Osteocyte (in vitro differentiated cells): ENCODE results near the gene PRKCZ. TPM values are rescaled to one million over a fixed set of nuclear protein-coding genes. Genes with fewer than 3 reads are reported as not detected.

ENCODE experiments used
- DNase-seq: peaks from one replicate; pipeline ENCODE4 v3.0.0; 2021; ENCODE audit warnings: mixed read lengths; ENCODE audit not compliant: unreplicated experiment; ENCODE audit errors: extremely low spot score
- H3K27ac Mint-ChIP-seq: one replicate; pipeline ENCODE4 v1.8.0; 2021; ENCODE audit warnings: mild to moderate bottlenecking, mixed read lengths; ENCODE audit not compliant: unreplicated experiment
- H3K27me3 Mint-ChIP-seq: one replicate; pipeline ENCODE4 v1.8.0; 2021; ENCODE audit warnings: mixed read lengths; ENCODE audit not compliant: unreplicated experiment
- H3K36me3 Mint-ChIP-seq: one replicate; pipeline ENCODE4 v1.8.0; 2021; ENCODE audit warnings: mixed read lengths; ENCODE audit not compliant: unreplicated experiment
- H3K4me1 Mint-ChIP-seq: one replicate; pipeline ENCODE4 v1.8.0; 2021; ENCODE audit warnings: mixed read lengths; ENCODE audit not compliant: unreplicated experiment
- H3K4me3 Mint-ChIP-seq: one replicate; pipeline ENCODE4 v1.8.0; 2021; ENCODE audit warnings: mild to moderate bottlenecking, moderate library complexity, mixed read lengths; ENCODE audit not compliant: unreplicated experiment
- H3K9me3 Mint-ChIP-seq: one replicate; pipeline ENCODE4 v1.8.0; 2021; ENCODE audit warnings: mixed read lengths; ENCODE audit not compliant: unreplicated experiment
- total RNA-seq: library from RNA; stranded (reverse); gene quantifications from 2 replicates; pipeline ENCODE4 v1.2.1, GENCODE V29; 2021
- TF ChIP-seq, protein P1 (sequence below): fragments of 200-600 bp; sonication (generic); IDR thresholded peaks from 2 replicates; pipeline ENCODE4 v1.5.0; 2021; ENCODE audit warnings: antibody characterized with exemption, mild to moderate bottlenecking, moderate library complexity

Gene PRKCZ
- total RNA-seq, 1 donor from 2014 or later, result 3.1 TPM

DNA sequence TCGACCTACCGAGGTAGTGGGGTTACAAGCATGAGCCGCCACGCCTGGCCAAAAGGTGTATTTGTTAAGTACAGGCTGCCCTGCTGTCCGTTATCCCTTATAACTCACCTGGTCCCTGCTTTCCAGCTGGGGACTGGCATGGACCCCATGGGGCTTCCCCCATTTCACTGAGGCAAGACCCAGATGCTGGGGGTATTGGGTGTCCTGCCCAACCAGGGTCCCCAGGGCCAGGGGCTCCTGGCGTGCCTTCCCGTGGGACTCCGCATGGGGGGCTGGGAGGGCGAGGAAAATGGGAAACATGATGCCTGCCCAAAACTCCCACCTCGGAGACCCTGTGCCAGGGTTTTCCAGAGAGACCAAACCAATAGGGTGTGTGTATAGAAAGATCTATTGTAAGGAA lies 79.9 kb downstream of the PRKCZ start:
- H3K9me3 Mint-ChIP-seq, result no peaks in the 10 kb centered on the region
- H3K4me3 Mint-ChIP-seq, result no peak overlapping the region
- no peaks in the 10 kb centered on the region for H3K27me3 Mint-ChIP-seq
- H3K4me1 Mint-ChIP-seq, result peaks cover 19% of the 10 kb centered on the region
- no peak for DNase-seq
- no peaks in the 10 kb centered on the region for H3K36me3 Mint-ChIP-seq
- H3K27ac Mint-ChIP-seq, result no peak overlapping the region
- TF ChIP-seq, protein P1, sequence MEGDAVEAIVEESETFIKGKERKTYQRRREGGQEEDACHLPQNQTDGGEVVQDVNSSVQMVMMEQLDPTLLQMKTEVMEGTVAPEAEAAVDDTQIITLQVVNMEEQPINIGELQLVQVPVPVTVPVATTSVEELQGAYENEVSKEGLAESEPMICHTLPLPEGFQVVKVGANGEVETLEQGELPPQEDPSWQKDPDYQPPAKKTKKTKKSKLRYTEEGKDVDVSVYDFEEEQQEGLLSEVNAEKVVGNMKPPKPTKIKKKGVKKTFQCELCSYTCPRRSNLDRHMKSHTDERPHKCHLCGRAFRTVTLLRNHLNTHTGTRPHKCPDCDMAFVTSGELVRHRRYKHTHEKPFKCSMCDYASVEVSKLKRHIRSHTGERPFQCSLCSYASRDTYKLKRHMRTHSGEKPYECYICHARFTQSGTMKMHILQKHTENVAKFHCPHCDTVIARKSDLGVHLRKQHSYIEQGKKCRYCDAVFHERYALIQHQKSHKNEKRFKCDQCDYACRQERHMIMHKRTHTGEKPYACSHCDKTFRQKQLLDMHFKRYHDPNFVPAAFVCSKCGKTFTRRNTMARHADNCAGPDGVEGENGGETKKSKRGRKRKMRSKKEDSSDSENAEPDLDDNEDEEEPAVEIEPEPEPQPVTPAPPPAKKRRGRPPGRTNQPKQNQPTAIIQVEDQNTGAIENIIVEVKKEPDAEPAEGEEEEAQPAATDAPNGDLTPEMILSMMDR, result no peak

DNA sequence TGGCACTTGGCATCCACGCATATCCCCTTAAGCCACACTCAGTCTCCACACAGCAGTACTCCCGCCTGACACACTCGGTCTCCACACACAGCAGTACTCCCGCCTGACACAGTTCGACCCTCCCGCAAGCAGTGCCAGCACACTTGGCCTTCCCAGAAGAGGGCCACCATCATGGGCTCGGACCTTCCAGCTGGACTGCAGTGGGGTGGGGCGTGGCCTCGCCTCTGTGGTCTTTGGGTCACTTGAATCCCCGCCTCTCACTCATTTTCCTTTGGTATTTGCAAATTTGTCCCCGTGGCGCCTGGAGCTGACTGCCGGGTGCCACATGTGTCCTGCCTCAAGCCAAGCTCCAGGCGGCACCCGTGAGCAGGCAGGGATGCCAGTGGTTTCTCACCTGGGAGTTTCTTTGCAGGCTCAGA lies 80.7 kb downstream of the PRKCZ start:
- no peak overlapping the region for H3K27ac Mint-ChIP-seq
- peaks cover 26% of the 10 kb centered on the region for H3K4me1 Mint-ChIP-seq
- TF ChIP-seq, protein P1, result no peak
- H3K9me3 Mint-ChIP-seq, result no peaks in the 10 kb centered on the region
- H3K4me3 Mint-ChIP-seq, result no peak overlapping the region
- H3K27me3 Mint-ChIP-seq, result no peaks in the 10 kb centered on the region
- DNase-seq, result no peak
- no peaks in the 10 kb centered on the region for H3K36me3 Mint-ChIP-seq

- Mint-ChIP-seq H3K4me1 (peaks cover 35% of the 10 kb centered on the region), H3K36me3 (no peaks in the 10 kb centered on the region), H3K27me3 (no peaks in the 10 kb centered on the region), H3K9me3 (no peaks in the 10 kb centered on the region), H3K27ac (peak overlapping the region; percentile 89), H3K4me3 (peak overlapping the region; percentile 72)
- no peak for DNase-seq
- TF ChIP-seq, protein P1, result peak; percentile 34
Observed at GRCh38 chr1:2132222-2133038, 82.2 kb downstream of the PRKCZ start.

- TF ChIP-seq, protein P1, result no peak
- H3K27ac Mint-ChIP-seq, result peak overlapping the region; percentile 89
- peaks cover 35% of the 10 kb centered on the region for H3K4me1 Mint-ChIP-seq
- no peaks in the 10 kb centered on the region for H3K9me3 Mint-ChIP-seq
- H3K36me3 Mint-ChIP-seq, result no peaks in the 10 kb centered on the region
- peak; percentile 98 for DNase-seq
- H3K4me3 Mint-ChIP-seq, result peak overlapping the region; percentile 72
- peaks cover 4% of the 10 kb centered on the region for H3K27me3 Mint-ChIP-seq
Observed at GRCh38 chr1:2133039-2133878, 83.0 kb downstream of the PRKCZ start.

DNA sequence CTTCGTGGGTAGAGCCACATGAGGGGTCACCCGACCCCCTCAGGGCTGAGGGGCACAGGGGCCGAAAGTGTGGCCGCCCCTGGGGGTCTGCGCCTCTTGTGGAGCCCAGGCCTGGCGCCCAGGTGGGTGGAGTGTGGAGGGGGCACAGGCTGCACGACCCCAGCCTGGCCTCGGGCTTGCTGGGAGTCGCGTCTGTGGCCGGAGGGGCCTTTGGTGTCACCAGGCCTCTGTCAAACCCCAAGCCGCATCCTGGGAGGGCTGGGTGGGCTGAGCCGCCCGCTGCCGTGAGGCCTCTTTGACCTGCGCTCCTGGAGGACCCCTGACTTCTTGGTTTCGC lies 83.6 kb downstream of the PRKCZ start:
- Mint-ChIP-seq H3K36me3 (no peaks in the 10 kb centered on the region), H3K4me1 (peaks cover 35% of the 10 kb centered on the region), H3K9me3 (no peaks in the 10 kb centered on the region), H3K27me3 (peaks cover 5% of the 10 kb centered on the region), H3K4me3 (no peak overlapping the region), H3K27ac (peak overlapping the region; percentile 90)
- DNase-seq, result no peak
- TF ChIP-seq, protein P1, result no peak
